Fibroblast of pulmonary artery (primary cell): ENCODE measurements around the gene CELA2A.

Experiments used
- DNase-seq: peaks from one replicate; pipeline ENCODE4 v3.0.0-alpha.2; 2010; ENCODE audit warnings: low read depth
- H3K4me3 ChIP-seq: replicated peaks from 2 replicates; pipeline ENCODE4 v1.5.1; 2011; ENCODE audit warnings: low read depth, mild to moderate bottlenecking, control low read depth, low read length, moderate library complexity
- CTCF ChIP-seq: IDR thresholded peaks from 2 replicates; pipeline ENCODE4 v1.5.1; 2011; ENCODE audit warnings: mild to moderate bottlenecking, control low read depth, low read length, inconsistent platforms; ENCODE audit errors: missing control alignments

CELA2A gene

DNA sequence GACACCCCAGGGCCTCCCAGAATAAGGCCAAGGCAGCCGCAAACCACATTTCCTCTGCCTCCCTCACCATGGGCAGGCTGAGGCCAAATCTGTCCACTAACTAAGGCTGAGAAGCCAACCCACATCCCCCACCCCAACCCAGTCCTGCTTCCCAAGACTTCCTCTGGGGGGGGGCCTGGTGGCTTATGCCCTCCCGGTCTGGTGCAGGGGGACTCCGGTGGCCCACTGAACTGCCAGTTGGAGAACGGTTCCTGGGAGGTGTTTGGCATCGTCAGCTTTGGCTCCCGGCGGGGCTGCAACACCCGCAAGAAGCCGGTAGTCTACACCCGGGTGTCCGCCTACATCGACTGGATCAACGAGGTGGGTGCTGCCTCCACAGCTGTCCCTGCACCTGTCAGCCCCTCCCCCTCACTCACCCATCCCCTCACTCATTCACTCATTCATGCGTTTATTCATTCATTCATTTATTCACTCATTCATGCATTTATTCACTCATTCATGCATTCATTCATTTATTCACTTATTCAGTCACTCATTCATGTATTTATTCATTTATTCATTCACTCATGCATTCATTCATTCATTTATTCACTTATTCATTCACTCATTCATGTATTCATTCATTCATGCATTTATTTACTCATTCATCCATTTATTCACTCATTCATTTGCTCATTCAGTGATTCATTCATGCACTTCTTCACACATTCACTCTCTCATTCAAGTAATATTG is 11.0 kb upstream of the CELA2A start:
- TF ChIP-seq CTCF, result no peak
- no peak for DNase-seq
- H3K4me3 ChIP-seq, result no peak overlapping the region

GRCh38 chr1:15446212-15446611 is 10.3 kb upstream of the CELA2A start:
- no peak for DNase-seq
- no peak overlapping the region for H3K4me3 ChIP-seq
- TF ChIP-seq CTCF, result no peak

GRCh38 chr1:15448877-15449462 is 7.6 kb upstream of the CELA2A start:
- DNase-seq, result no peak
- TF ChIP-seq CTCF, result no peak
- H3K4me3 ChIP-seq, result no peak overlapping the region

- TF ChIP-seq CTCF, result no peak
- no peak overlapping the region for H3K4me3 ChIP-seq
- DNase-seq, result no peak
These were observed 7.0 kb upstream of the CELA2A start for GRCh38 chr1:15449567-15449966.

DNA sequence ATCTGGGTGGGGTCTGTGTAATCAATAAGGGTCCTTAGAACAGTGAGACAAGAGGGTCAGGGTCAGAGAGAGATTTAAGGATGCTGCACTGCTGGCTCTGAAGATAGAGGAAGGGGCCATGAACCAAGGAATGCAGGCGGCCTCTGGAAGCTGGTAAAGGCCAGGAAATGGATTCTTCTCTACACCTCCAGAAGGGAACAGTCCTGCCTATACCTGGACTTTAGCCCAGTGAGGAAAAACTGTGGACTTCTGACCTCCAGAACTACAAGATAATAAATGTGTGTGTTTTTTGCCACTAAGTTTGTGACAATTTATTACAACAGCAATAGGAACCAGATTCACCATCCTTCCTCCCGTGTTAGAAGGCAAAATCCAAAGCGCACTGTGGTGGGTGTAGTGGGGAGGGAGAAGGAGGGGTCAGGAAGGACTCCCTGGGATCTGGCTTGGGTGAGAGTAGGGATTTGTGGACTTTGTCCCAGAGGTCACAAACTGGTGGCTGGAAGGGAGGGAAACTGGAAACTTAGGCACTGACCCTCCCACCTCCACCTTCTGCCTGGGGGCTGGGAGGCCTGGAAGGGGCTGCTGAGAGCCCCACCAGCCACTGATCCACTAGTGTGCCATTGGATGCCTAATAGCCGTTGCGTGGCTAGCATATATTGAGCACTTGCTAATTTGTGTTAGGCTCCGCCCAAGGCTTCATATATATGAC is 5.4 kb upstream of the CELA2A start:
- DNase-seq, result no peak
- no peak overlapping the region for H3K4me3 ChIP-seq
- no peak for TF ChIP-seq CTCF

DNA sequence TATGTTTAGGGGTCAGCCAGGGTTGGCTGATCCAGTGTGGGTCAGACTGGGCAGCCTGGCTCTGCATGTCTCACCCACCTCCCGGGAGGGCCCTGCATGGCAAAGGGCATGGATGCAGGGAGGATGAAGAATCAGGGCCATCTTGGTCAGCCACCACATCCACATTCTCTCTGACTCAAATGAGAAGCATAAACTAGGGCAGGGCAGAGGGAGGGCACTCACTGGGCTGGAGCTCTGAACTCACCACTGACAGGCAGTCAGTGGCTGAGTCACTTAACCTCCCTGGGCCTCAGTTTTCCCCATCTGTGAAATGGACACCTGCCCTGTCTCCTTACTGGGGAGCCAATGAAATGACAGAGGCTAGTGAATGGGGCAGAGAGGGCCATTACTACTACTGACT is 4.3 kb upstream of the CELA2A start:
- no peak for DNase-seq
- no peak for TF ChIP-seq CTCF
- H3K4me3 ChIP-seq, result no peak overlapping the region
